ENCODE measurements around the gene NLRP5. TPM values are rescaled to one million over a fixed set of nuclear protein-coding genes. Genes with fewer than 3 reads are reported as not detected.

Gene NLRP5
- total RNA-seq, 1 donor from 2014 or later = not detected

- DNase-seq (ENCODE audit: low read depth) = no peak
- no peak overlapping the region for H3K4me3 ChIP-seq (ENCODE audit: low read depth, low read length)
- TF ChIP-seq, protein P1, sequence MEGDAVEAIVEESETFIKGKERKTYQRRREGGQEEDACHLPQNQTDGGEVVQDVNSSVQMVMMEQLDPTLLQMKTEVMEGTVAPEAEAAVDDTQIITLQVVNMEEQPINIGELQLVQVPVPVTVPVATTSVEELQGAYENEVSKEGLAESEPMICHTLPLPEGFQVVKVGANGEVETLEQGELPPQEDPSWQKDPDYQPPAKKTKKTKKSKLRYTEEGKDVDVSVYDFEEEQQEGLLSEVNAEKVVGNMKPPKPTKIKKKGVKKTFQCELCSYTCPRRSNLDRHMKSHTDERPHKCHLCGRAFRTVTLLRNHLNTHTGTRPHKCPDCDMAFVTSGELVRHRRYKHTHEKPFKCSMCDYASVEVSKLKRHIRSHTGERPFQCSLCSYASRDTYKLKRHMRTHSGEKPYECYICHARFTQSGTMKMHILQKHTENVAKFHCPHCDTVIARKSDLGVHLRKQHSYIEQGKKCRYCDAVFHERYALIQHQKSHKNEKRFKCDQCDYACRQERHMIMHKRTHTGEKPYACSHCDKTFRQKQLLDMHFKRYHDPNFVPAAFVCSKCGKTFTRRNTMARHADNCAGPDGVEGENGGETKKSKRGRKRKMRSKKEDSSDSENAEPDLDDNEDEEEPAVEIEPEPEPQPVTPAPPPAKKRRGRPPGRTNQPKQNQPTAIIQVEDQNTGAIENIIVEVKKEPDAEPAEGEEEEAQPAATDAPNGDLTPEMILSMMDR (conservative IDR thresholded peaks at IDR 0.05; ENCODE audit: low read depth, low read length) = no peak
Measured at GRCh38 chr19:56108447-56109195, 122.0 kb downstream of the NLRP5 start.

- DNase-seq (ENCODE audit: low read depth) = no peak
- no peak overlapping the region for H3K4me3 ChIP-seq (ENCODE audit: low read depth, low read length)
- TF ChIP-seq, protein P1 (conservative IDR thresholded peaks at IDR 0.05; ENCODE audit: low read depth, low read length) = no peak
Measured at GRCh38 chr19:56109226-56109625, 122.7 kb downstream of the NLRP5 start.

GRCh38 chr19:56110515-56111448, 124.2 kb downstream of the NLRP5 start:
- DNase-seq (ENCODE audit: low read depth) = no peak
- H3K4me3 ChIP-seq (ENCODE audit: low read depth, low read length) = peak overlapping the region; percentile 27
- TF ChIP-seq, protein P1 (conservative IDR thresholded peaks at IDR 0.05; ENCODE audit: low read depth, low read length) = no peak

Other genes starting within 250 kb of the NLRP5 start
- gene NLRP9, start 248.4 kb upstream of the NLRP5 start, total RNA-seq = not detected in 2 replicates
- not detected in 2 replicates for gene RFPL4A, start 227.7 kb upstream of the NLRP5 start, total RNA-seq
- not detected in 2 replicates for gene RFPL4AL1, start 217.7 kb upstream of the NLRP5 start, total RNA-seq
- not detected in 2 replicates for gene NLRP11, start 154.8 kb upstream of the NLRP5 start, total RNA-seq
- gene NLRP4, start 150.2 kb upstream of the NLRP5 start, total RNA-seq = not detected in 2 replicates
- not detected in 2 replicates for gene NLRP13, start 54.4 kb upstream of the NLRP5 start, total RNA-seq
- not detected in 2 replicates for gene NLRP8, start 38.9 kb upstream of the NLRP5 start, total RNA-seq
- 19.6 and 23.4 TPM in 2 replicates for gene ZNF787, start 134.5 kb downstream of the NLRP5 start, total RNA-seq
- 32.5 and 40.2 TPM in 2 replicates for gene ZNF444, start 154.5 kb downstream of the NLRP5 start, total RNA-seq
- not detected in 2 replicates for gene GALP, start 189.2 kb downstream of the NLRP5 start, total RNA-seq
- not detected in 2 replicates for gene ZSCAN5B, start 211.0 kb downstream of the NLRP5 start, total RNA-seq
- gene ZSCAN5C, start 215.5 kb downstream of the NLRP5 start, total RNA-seq = not detected in 2 replicates